Astrocyte (in vitro differentiated cells and primary cell): ENCODE data around the gene SLC24A4. TPM values are rescaled to one million over a fixed set of nuclear protein-coding genes. Genes with fewer than 3 reads are reported as not detected.

ENCODE experiments used
- DNase-seq: peaks from one replicate; pipeline ENCODE4 v3.0.0-alpha.2; 2010; ENCODE audit warnings: low read depth
- FAIRE-seq: peaks from 2 replicates; lab custom pipeline; 2011; peaks lifted over from hg19 to GRCh38; lab: Jason Lieb, UNC
- H2AFZ ChIP-seq: 2 replicates; pipeline ENCODE4 v1.6.0; 2012; ENCODE audit warnings: low read depth, low read length, inconsistent platforms
- H3K27ac ChIP-seq: 2 replicates; pipeline ENCODE4 v1.5.1; 2011; ENCODE audit warnings: low read depth, low read length, inconsistent platforms
- H3K27me3 ChIP-seq: 2 replicates; pipeline ENCODE4 v1.6.0; 2011; ENCODE audit warnings: low read length, inconsistent platforms; ENCODE audit not compliant: insufficient read depth
- H3K36me3 ChIP-seq: 2 replicates; pipeline ENCODE4 v1.5.1; 2011; ENCODE audit warnings: low read length, inconsistent platforms; ENCODE audit not compliant: insufficient read depth
- H3K4me1 ChIP-seq: 2 replicates; pipeline ENCODE4 v1.5.1; 2011; ENCODE audit warnings: low read length, inconsistent platforms; ENCODE audit not compliant: insufficient read depth
- H3K4me2 ChIP-seq: 2 replicates; pipeline ENCODE4 v1.6.0; 2012; ENCODE audit warnings: low read length, inconsistent platforms
- H3K4me3 ChIP-seq: 2 replicates; pipeline ENCODE4 v1.5.1; 2011; ENCODE audit warnings: low read depth, mild to moderate bottlenecking, low read length, inconsistent platforms; ENCODE audit not compliant: insufficient read depth
- H3K79me2 ChIP-seq: 2 replicates; pipeline ENCODE4 v1.6.0; 2012; ENCODE audit warnings: mild to moderate bottlenecking, low read length, inconsistent platforms; ENCODE audit not compliant: insufficient read depth
- H3K9ac ChIP-seq: 2 replicates; pipeline ENCODE4 v1.6.0; 2012; ENCODE audit warnings: mild to moderate bottlenecking, low read length, inconsistent platforms
- H3K9me3 ChIP-seq: 2 replicates; pipeline ENCODE4 v1.5.1; 2012; ENCODE audit warnings: low read depth, mild to moderate bottlenecking, low read length, inconsistent platforms; ENCODE audit not compliant: insufficient read depth
- H4K20me1 ChIP-seq: 2 replicates; pipeline ENCODE4 v1.6.0; 2012; ENCODE audit warnings: low read length, inconsistent platforms; ENCODE audit not compliant: insufficient read depth
- H3K27ac Mint-ChIP-seq: one replicate; pipeline ENCODE4 v1.8.0; 2021; ENCODE audit warnings: mild to moderate bottlenecking, mixed read lengths; ENCODE audit not compliant: unreplicated experiment
- H3K27me3 Mint-ChIP-seq: one replicate; pipeline ENCODE4 v1.8.0; 2021; ENCODE audit warnings: low read depth, mixed read lengths; ENCODE audit not compliant: unreplicated experiment
- H3K36me3 Mint-ChIP-seq: one replicate; pipeline ENCODE4 v1.8.0; 2021; ENCODE audit warnings: low read depth, mixed read lengths; ENCODE audit not compliant: unreplicated experiment
- H3K4me1 Mint-ChIP-seq: one replicate; pipeline ENCODE4 v1.8.0; 2021; ENCODE audit warnings: low read depth, mixed read lengths; ENCODE audit not compliant: unreplicated experiment
- H3K4me3 Mint-ChIP-seq: one replicate; pipeline ENCODE4 v1.8.0; 2021; ENCODE audit warnings: mild to moderate bottlenecking, moderate library complexity, mixed read lengths; ENCODE audit not compliant: unreplicated experiment
- H3K9me3 Mint-ChIP-seq: one replicate; pipeline ENCODE4 v1.8.0; 2021; ENCODE audit warnings: mild to moderate bottlenecking, mixed read lengths; ENCODE audit not compliant: unreplicated experiment
- EZH2 ChIP-seq: IDR thresholded peaks from 2 replicates; pipeline ENCODE4 v1.6.1; 2012; ENCODE audit warnings: mild to moderate bottlenecking, low read length, inconsistent platforms; ENCODE audit not compliant: insufficient read depth
- total RNA-seq: library from RNA; stranded (reverse); gene quantifications from 2 replicates; pipeline ENCODE4 v1.2.1, GENCODE V29; 2021
- TF ChIP-seq, protein P1 (sequence below): IDR thresholded peaks from 2 replicates; pipeline ENCODE4 v1.5.1; 2011; ENCODE audit warnings: low read depth, mild to moderate bottlenecking, inconsistent platforms, low read length, moderate library complexity; ENCODE audit not compliant: insufficient read depth

SLC24A4 gene
- total RNA-seq, 1 donor from 2014 or later: not detected

DNA sequence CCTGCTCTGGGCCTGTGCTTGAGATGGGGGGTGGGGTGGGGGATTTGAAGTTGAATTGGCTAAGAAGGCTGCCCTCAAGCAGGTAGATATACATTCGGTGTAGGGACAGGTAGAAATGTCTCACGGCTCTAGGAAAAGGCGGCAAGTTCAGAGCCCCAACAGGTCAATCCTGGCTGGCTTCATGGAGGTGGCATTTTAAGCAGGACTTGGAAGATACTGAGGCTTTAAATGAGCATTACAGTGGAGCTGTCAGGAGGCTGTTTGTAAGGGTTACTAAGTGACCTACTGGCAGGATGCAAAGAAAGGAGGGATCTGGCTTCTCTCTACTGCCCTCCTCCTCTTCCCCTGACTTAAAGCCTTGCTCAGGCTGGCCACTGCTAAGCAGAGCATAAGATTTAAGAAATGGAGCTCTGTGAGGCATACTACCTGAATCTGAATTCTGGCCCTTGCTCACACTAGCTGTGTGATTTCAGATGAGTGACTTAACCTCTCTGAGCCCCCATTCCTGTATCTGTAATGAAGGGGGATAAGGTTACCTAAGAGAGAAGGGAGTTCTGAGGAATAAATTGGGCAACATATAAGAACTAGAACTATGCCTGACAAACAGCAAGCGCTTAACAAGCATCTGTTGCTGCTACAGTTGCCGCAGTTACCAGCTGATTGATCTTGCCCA, 61.6 kb downstream of the SLC24A4 start:
- H3K27me3 ChIP-seq: peaks cover 9% of the 10 kb centered on the region
- H3K4me3 Mint-ChIP-seq: no peak overlapping the region
- peaks cover 32% of the 10 kb centered on the region for H3K27me3 Mint-ChIP-seq
- H3K27ac ChIP-seq: no peak overlapping the region
- DNase-seq (no peak), FAIRE-seq (no peak)
- H3K27ac Mint-ChIP-seq: no peak overlapping the region
- TF ChIP-seq EZH2: no peak
- TF ChIP-seq, protein P1, sequence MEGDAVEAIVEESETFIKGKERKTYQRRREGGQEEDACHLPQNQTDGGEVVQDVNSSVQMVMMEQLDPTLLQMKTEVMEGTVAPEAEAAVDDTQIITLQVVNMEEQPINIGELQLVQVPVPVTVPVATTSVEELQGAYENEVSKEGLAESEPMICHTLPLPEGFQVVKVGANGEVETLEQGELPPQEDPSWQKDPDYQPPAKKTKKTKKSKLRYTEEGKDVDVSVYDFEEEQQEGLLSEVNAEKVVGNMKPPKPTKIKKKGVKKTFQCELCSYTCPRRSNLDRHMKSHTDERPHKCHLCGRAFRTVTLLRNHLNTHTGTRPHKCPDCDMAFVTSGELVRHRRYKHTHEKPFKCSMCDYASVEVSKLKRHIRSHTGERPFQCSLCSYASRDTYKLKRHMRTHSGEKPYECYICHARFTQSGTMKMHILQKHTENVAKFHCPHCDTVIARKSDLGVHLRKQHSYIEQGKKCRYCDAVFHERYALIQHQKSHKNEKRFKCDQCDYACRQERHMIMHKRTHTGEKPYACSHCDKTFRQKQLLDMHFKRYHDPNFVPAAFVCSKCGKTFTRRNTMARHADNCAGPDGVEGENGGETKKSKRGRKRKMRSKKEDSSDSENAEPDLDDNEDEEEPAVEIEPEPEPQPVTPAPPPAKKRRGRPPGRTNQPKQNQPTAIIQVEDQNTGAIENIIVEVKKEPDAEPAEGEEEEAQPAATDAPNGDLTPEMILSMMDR: no peak
- H4K20me1 ChIP-seq: no peaks in the 10 kb centered on the region
- peaks cover 1% of the 10 kb centered on the region for H3K4me1 Mint-ChIP-seq
- H3K9ac ChIP-seq: no peak overlapping the region
- H3K4me3 ChIP-seq: no peak overlapping the region
- no peak overlapping the region for H3K4me2 ChIP-seq
- no peaks in the 10 kb centered on the region for H3K9me3 ChIP-seq
- H3K79me2 ChIP-seq: no peaks in the 10 kb centered on the region
- no peaks in the 10 kb centered on the region for H3K36me3 ChIP-seq
- H3K9me3 Mint-ChIP-seq: no peaks in the 10 kb centered on the region
- H2AFZ ChIP-seq: no peak overlapping the region
- H3K4me1 ChIP-seq: no peaks in the 10 kb centered on the region
- no peaks in the 10 kb centered on the region for H3K36me3 Mint-ChIP-seq

DNA sequence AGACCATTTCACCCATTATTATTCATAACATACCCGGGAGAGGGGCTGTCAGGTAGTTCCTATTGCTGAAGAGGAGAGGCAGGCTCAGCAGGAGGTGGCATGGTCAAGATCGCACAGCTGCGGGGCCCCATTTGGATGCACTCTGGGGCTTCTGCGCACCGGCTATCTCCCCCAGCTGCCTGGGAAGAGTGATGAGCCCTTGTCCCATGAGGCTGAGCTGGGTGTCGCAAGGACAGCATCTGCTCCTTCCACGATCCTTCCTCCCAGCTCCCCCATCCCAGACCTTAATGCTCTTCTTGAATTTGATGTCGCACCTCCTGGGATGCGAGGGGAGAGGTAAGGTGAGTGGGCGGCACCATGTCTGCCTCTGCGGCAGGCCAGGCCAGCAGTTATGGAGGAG, 62.6 kb downstream of the SLC24A4 start:
- Histone ChIP-seq H3K79me2 (no peaks in the 10 kb centered on the region), H3K36me3 (no peaks in the 10 kb centered on the region), H4K20me1 (no peaks in the 10 kb centered on the region), H2AFZ (no peak overlapping the region), H3K27ac (no peak overlapping the region), H3K27me3 (peaks cover 9% of the 10 kb centered on the region), H3K9ac (no peak overlapping the region), H3K4me2 (no peak overlapping the region), H3K9me3 (no peaks in the 10 kb centered on the region), H3K4me3 (no peak overlapping the region), H3K4me1 (no peaks in the 10 kb centered on the region)
- Mint-ChIP-seq H3K9me3 (no peaks in the 10 kb centered on the region), H3K4me1 (peaks cover 1% of the 10 kb centered on the region), H3K27ac (no peak overlapping the region), H3K4me3 (no peak overlapping the region), H3K27me3 (peaks cover 29% of the 10 kb centered on the region), H3K36me3 (no peaks in the 10 kb centered on the region)
- TF ChIP-seq EZH2: no peak
- TF ChIP-seq, protein P1: no peak
- no peak for DNase-seq
- no peak for FAIRE-seq

DNA sequence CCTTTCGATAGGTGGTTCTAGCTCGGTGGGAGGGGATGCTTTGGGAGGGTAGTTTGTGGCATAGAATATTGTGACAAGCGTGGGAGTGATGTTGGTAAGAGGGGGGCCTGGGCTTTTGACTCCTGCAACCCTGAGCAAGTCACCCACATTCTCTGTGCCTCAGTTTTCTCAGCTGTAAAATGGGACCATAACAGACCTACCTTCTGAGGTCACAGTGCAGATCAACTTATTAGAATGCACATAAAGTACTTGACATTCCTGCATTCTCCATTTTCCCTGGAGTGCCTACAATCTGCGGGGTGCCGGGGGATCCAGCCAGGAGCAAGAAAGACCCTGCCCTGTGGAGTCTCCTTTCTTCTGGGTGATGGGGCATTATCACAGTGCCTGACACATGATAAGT, 63.2 kb downstream of the SLC24A4 start:
- Histone ChIP-seq H3K27ac (no peak overlapping the region), H3K9me3 (no peaks in the 10 kb centered on the region), H3K4me2 (no peak overlapping the region), H3K27me3 (peaks cover 6% of the 10 kb centered on the region), H3K79me2 (no peaks in the 10 kb centered on the region), H4K20me1 (no peaks in the 10 kb centered on the region), H3K4me1 (no peaks in the 10 kb centered on the region), H2AFZ (no peak overlapping the region), H3K4me3 (no peak overlapping the region), H3K9ac (no peak overlapping the region), H3K36me3 (no peaks in the 10 kb centered on the region)
- peaks cover 1% of the 10 kb centered on the region for H3K4me1 Mint-ChIP-seq
- H3K27me3 Mint-ChIP-seq: peaks cover 28% of the 10 kb centered on the region
- H3K9me3 Mint-ChIP-seq: no peaks in the 10 kb centered on the region
- no peak overlapping the region for H3K4me3 Mint-ChIP-seq
- FAIRE-seq (no peak), DNase-seq (no peak)
- no peaks in the 10 kb centered on the region for H3K36me3 Mint-ChIP-seq
- TF ChIP-seq, protein P1: no peak
- TF ChIP-seq EZH2: no peak
- no peak overlapping the region for H3K27ac Mint-ChIP-seq
